H1 (cell line): Measurements from ENCODE around the gene PRKAA1. TPM values are rescaled to one million over a fixed set of nuclear protein-coding genes. Genes with fewer than 3 reads are reported as not detected.

ENCODE experiments used
- CTCF ChIA-PET: fragments of 300-600 bp; sonication (Branson Sonifier 250); formaldehyde crosslinking; loops from one replicate; lab custom pipeline; 2021; ENCODE audit not compliant: partially characterized antibody; lab: Charles Lee
- POLR2A ChIA-PET: fragments of 300-600 bp; sonication (Branson Sonifier 250); formaldehyde crosslinking; loops from one replicate; lab custom pipeline; 2021; ENCODE audit warnings: inconsistent platforms; ENCODE audit not compliant: partially characterized antibody; lab: Charles Lee
- DNase-seq, 2 experiments: peaks; one replicate each; pipeline versions ENCODE4 v3.0.0 to v3.0.0-alpha.2; 2010 to 2022; ENCODE audit warnings: low spot score in 2 of 2, low read depth in 1 of 2, mixed read lengths in 1 of 2
- FAIRE-seq: peaks from 2 replicates; lab custom pipeline; 2011; peaks lifted over from hg19 to GRCh38; lab: Jason Lieb, UNC
- H2AFZ ChIP-seq: 2 replicates; pipeline ENCODE4 v1.8.1; 2012; ENCODE audit warnings: low read length, inconsistent platforms
- H2AK5ac ChIP-seq: 2 replicates; pipeline ENCODE4 v1.6.1; 2013; ENCODE audit warnings: low read depth, low read length
- H2BK120ac ChIP-seq: replicated peaks from 2 replicates; pipeline ENCODE3; 2013; ENCODE audit warnings: low read depth, low read length, inconsistent platforms
- H2BK12ac ChIP-seq: 2 replicates; pipeline ENCODE4 v1.6.1; 2013; ENCODE audit warnings: low read depth, low read length
- H2BK15ac ChIP-seq: 2 replicates; pipeline ENCODE4 v1.6.1; 2013; ENCODE audit warnings: low read length
- H2BK20ac ChIP-seq: 2 replicates; pipeline ENCODE4 v1.6.1; 2013; ENCODE audit warnings: low read length
- H2BK5ac ChIP-seq: 2 replicates; pipeline ENCODE4 v1.6.1; 2013; ENCODE audit warnings: low read depth, low read length
- H3K14ac ChIP-seq: 2 replicates; pipeline ENCODE4 v1.6.1; 2013; ENCODE audit warnings: inconsistent platforms; ENCODE audit not compliant: insufficient read length
- H3K18ac ChIP-seq: 2 replicates; pipeline ENCODE4 v1.6.1; 2013; ENCODE audit warnings: low read length; ENCODE audit errors: extremely low read depth
- H3K23ac ChIP-seq: 2 replicates; pipeline ENCODE4 v1.6.1; 2013; ENCODE audit warnings: inconsistent platforms; ENCODE audit not compliant: insufficient read length
- H3K23me2 ChIP-seq: 2 replicates; pipeline ENCODE4 v1.6.1; 2013; ENCODE audit warnings: low read depth, low read length
- H3K27ac ChIP-seq: 2 replicates; pipeline ENCODE4 v1.6.1; 2011; ENCODE audit warnings: low read depth, low read length, inconsistent platforms
- H3K27me3 ChIP-seq, 4 experiments: replicated peaks in 1 of 4; 1 replicate in 1 of 4; 2 replicates in 3 of 4; pipeline versions ENCODE4 v1.6.1 to v1.8.1; 2011 to 2013; ENCODE audit warnings: low read length in 3 of 4, mild to moderate bottlenecking in 3 of 4, inconsistent platforms in 2 of 4, mixed read lengths in 2 of 4, moderate library complexity in 1 of 4; ENCODE audit not compliant: control insufficient read depth in 3 of 4, insufficient read depth in 3 of 4; ENCODE audit errors: extremely low read depth in 1 of 4
- H3K36me3 ChIP-seq, 4 experiments: 2 replicates each; pipeline versions ENCODE4 v1.6.1 to v1.8.1; 2011 to 2013; ENCODE audit warnings: mild to moderate bottlenecking in 4 of 4, low read length in 3 of 4, moderate library complexity in 2 of 4, control low read depth in 1 of 4, inconsistent platforms in 1 of 4; ENCODE audit not compliant: insufficient read depth in 4 of 4, control insufficient read depth in 2 of 4
- H3K4ac ChIP-seq: replicated peaks from 2 replicates; pipeline ENCODE3; 2013; ENCODE audit warnings: low read length, low read depth, mixed read lengths, inconsistent platforms; ENCODE audit not compliant: insufficient read length
- H3K4me1 ChIP-seq, 4 experiments: replicated peaks in 1 of 4; 1 replicate in 1 of 4; 2 replicates in 3 of 4; pipeline versions ENCODE4 v1.6.1 to v1.8.1; 2011 to 2013; ENCODE audit warnings: low read length in 3 of 4, inconsistent platforms in 2 of 4, mixed read lengths in 1 of 4; ENCODE audit not compliant: insufficient read depth in 4 of 4, control insufficient read depth in 3 of 4
- H3K4me2 ChIP-seq, 2 experiments: 2 replicates each; pipeline versions ENCODE4 v1.6.1 to v1.8.1; 2011 to 2013; ENCODE audit warnings: low read depth in 2 of 2, low read length in 2 of 2, control low read depth in 1 of 2, inconsistent platforms in 1 of 2, mild to moderate bottlenecking in 1 of 2; ENCODE audit not compliant: insufficient read depth in 1 of 2
- H3K4me3 ChIP-seq, 4 experiments: fragments of 200-600, 300-600 bp in 1 of 4; sonication (generic), shearing (Covaris generic), sonication (Bioruptor Twin) in 1 of 4; 2 replicates each; pipeline versions ENCODE4 v1.5.1 to v1.8.1; 2011 to 2016; ENCODE audit warnings: low read length in 4 of 4, low read depth in 3 of 4, control low read depth in 2 of 4, inconsistent platforms in 2 of 4, mild to moderate bottlenecking in 2 of 4, mixed read lengths in 1 of 4, moderate library complexity in 1 of 4; ENCODE audit not compliant: insufficient read depth in 2 of 4; ENCODE audit errors: extremely low read depth in 1 of 4
- H3K56ac ChIP-seq: replicated peaks from 2 replicates; pipeline ENCODE3; 2013; ENCODE audit warnings: low read depth, mild to moderate bottlenecking, mixed read lengths, low read length, inconsistent platforms; ENCODE audit not compliant: insufficient read length
- H3K79me1 ChIP-seq: 2 replicates; pipeline ENCODE4 v1.6.1; 2013; ENCODE audit warnings: low read depth, low read length, control low read depth
- H3K79me2 ChIP-seq, 2 experiments: 2 replicates each; pipeline versions ENCODE4 v1.6.1 to v1.8.1; 2012 to 2013; ENCODE audit warnings: low read length in 2 of 2, mild to moderate bottlenecking in 2 of 2, inconsistent platforms in 1 of 2; ENCODE audit not compliant: insufficient read depth in 2 of 2, control insufficient read depth in 1 of 2
- H3K9ac ChIP-seq, 4 experiments: replicated peaks in 1 of 4; 1 replicate in 1 of 4; 2 replicates in 3 of 4; pipeline versions ENCODE4 v1.6.1 to v1.8.1; 2011 to 2013; ENCODE audit warnings: low read depth in 3 of 4, low read length in 3 of 4, control low read depth in 2 of 4, mild to moderate bottlenecking in 2 of 4, moderate library complexity in 2 of 4, inconsistent platforms in 1 of 4; ENCODE audit errors: extremely low read depth in 1 of 4
- H3K9me3 ChIP-seq, 2 experiments: 2 replicates each; pipeline versions ENCODE4 v1.6.1 to v1.8.1; 2012 to 2013; ENCODE audit warnings: mild to moderate bottlenecking in 2 of 2, moderate library complexity in 2 of 2, control low read depth in 1 of 2, inconsistent platforms in 1 of 2, low read depth in 1 of 2, low read length in 1 of 2, mixed read lengths in 1 of 2; ENCODE audit not compliant: insufficient read depth in 2 of 2
- H4K20me1 ChIP-seq, 2 experiments: replicated peaks in 1 of 2; 2 replicates each; pipeline versions ENCODE3 to v1.8.1; 2011 to 2013; ENCODE audit warnings: inconsistent platforms in 2 of 2, low read length in 2 of 2, mild to moderate bottlenecking in 1 of 2; ENCODE audit not compliant: insufficient read depth in 2 of 2, control insufficient read depth in 1 of 2
- H4K5ac ChIP-seq: 2 replicates; pipeline ENCODE4 v1.6.1; 2013; ENCODE audit warnings: low read length, low read depth, mixed read lengths, inconsistent platforms; ENCODE audit not compliant: insufficient read length
- H4K8ac ChIP-seq: 2 replicates; pipeline ENCODE4 v1.8.0; 2013; ENCODE audit warnings: mild to moderate bottlenecking, moderate library complexity, low read length, inconsistent platforms; ENCODE audit not compliant: insufficient read depth; ENCODE audit errors: extremely low read depth
- H4K91ac ChIP-seq: replicated peaks from 2 replicates; pipeline ENCODE3; 2013; ENCODE audit warnings: low read length, mixed read lengths, inconsistent platforms; ENCODE audit not compliant: insufficient read length
- EGR1 ChIP-seq: IDR thresholded peaks from 2 replicates; pipeline ENCODE4 v1.6.1; 2011; ENCODE audit warnings: low read depth, low read length, borderline replicate concordance
- EP300 ChIP-seq, 2 experiments: IDR thresholded peaks; 1 replicate in 1 of 2; 2 replicates in 1 of 2; pipeline ENCODE4 v1.6.1; 2011 to 2012; ENCODE audit warnings: low read depth in 2 of 2, low read length in 2 of 2, mild to moderate bottlenecking in 2 of 2, borderline replicate concordance in 1 of 2, inconsistent platforms in 1 of 2, moderate library complexity in 1 of 2
- GTF2F1 ChIP-seq: IDR thresholded peaks from 2 replicates; pipeline ENCODE4 v1.6.1; 2012; ENCODE audit warnings: low read depth, low read length, improper control_type of control experiment, borderline replicate concordance
- RAD21 ChIP-seq, 2 experiments: IDR thresholded peaks in 1 of 2; conservative IDR thresholded peaks in 1 of 2; 2 replicates each; pipeline ENCODE4 v1.6.1; 2011; ENCODE audit warnings: low read depth in 2 of 2, low read length in 2 of 2, improper control_type of control experiment in 1 of 2, inconsistent platforms in 1 of 2, mild to moderate bottlenecking in 1 of 2, moderate library complexity in 1 of 2
- SIRT6 ChIP-seq: IDR thresholded peaks from one replicate; pipeline ENCODE4 v1.7.1; 2012; ENCODE audit warnings: low read length, inconsistent platforms
- SP4 ChIP-seq: IDR thresholded peaks from 2 replicates; pipeline ENCODE4 v1.6.1; 2012; ENCODE audit warnings: low read length, inconsistent platforms
- WGBS, 2 experiments: shearing (Covaris generic) in 1 of 2; methylation state at CpG; one replicate each; pipeline versions ENCODE4 v1.1.6 to v1.1.7; 2013 to 2015; ENCODE audit warnings: low lambda C conversion rate in 2 of 2, mixed read lengths in 2 of 2, inconsistent platforms in 1 of 2, low coverage in 1 of 2, missing lambda C conversion rate in 1 of 2; ENCODE audit not compliant: insufficient replicate concordance in 2 of 2, insufficient coverage in 1 of 2, insufficient read length in 1 of 2; ENCODE audit errors: extremely low coverage in 1 of 2, missing lambda C conversion rate in 1 of 2; 5-methylcytosine and 5-hydroxymethylcytosine counted together
- polyA plus RNA-seq, 7 experiments: library from polyadenylated mRNA; depleted of rRNA in 3 of 7; stranded (reverse) in 5 of 7; unstranded in 2 of 7; fragments of >200 nt in 5 of 7; fragments of 200-250 nt in 2 of 7; gene quantifications; 1 replicate in 5 of 7; 2 replicates in 1 of 7; 4 replicates in 1 of 7; pipeline versions ENCODE4 v1.2.1 to v1.2.3, GENCODE V29; 2011 to 2013; ENCODE audit warnings: missing spikeins in 2 of 7, mixed read lengths in 2 of 7
- total RNA-seq: library from RNA; stranded (reverse); fragmentation: NEBNext Ultra II Directional; extraction: Animal tissue kit (Norgen Biotek cat#: 25700); gene quantifications from 2 replicates; pipeline ENCODE4 v1.2.1, GENCODE V29; 2021

PRKAA1 gene
- total and polyA plus RNA-seq, 2 of the 8 experiments (the other 6 are each of a cell fraction or from before 2014, with no cell fraction given): 10.4 to 33.1 TPM

- no peaks in the 10 kb centered on the region for H3K27me3 ChIP-seq
- DNase-seq: no peak
- no peak overlapping the region for H4K91ac ChIP-seq
- no peak overlapping the region for H4K8ac ChIP-seq
- TF ChIP-seq EP300 (IDR thresholded peaks at IDR 0.05; ENCODE audit: borderline replicate concordance in 1 of 2, low read depth in 2 of 2, low read length in 2 of 2): no peak
- no peak for TF ChIP-seq SP4
- TF ChIP-seq EGR1: no peak
- TF ChIP-seq GTF2F1: no peak
- no peak for TF ChIP-seq RAD21 (IDR thresholded peaks at IDR 0.05 in 1 of 2, conservative IDR thresholded peaks at IDR 0.05 in 1 of 2; ENCODE audit: low read depth in 2 of 2, low read length in 2 of 2)
- TF ChIP-seq SIRT6: no peak
- H2BK15ac ChIP-seq: no peak overlapping the region
- no peak overlapping the region for H2BK120ac ChIP-seq
- H3K14ac ChIP-seq: no peak overlapping the region
- CTCF ChIA-PET: interaction anchor here (1.1 kb wide), 1 partner anchor 8 kb away, joined by 3 read pairs; no protein-coding TSS in a partner anchor
- no peak overlapping the region for H3K56ac ChIP-seq
- H3K27ac ChIP-seq: no peak overlapping the region
- peaks cover 0 to 64% of the 10 kb centered on the region in 2 experiments; a peak in 3 of 4 replicates for H3K79me2 ChIP-seq
- no peak overlapping the region for H2BK20ac ChIP-seq
- POLR2A ChIA-PET: interaction anchor here (1.1 to 1.7 kb wide), 3 partner anchors 50 to 55 kb away, joined by 3 to 11 read pairs (median 5); partner anchors contain the start of gene RPL37
- no peak overlapping the region for H3K4me2 ChIP-seq
- no peaks in the 10 kb centered on the region for H3K23me2 ChIP-seq
- no peak overlapping the region for H2AK5ac ChIP-seq
- peaks cover 3 to 7% of the 10 kb centered on the region in 2 experiments for H4K20me1 ChIP-seq
- no peak overlapping the region for H4K5ac ChIP-seq
- no peak overlapping the region for H3K4me3 ChIP-seq
- no peak for FAIRE-seq
- no peak overlapping the region for H3K9ac ChIP-seq
- no peaks in the 10 kb centered on the region for H3K4me1 ChIP-seq
- no peak overlapping the region for H2AFZ ChIP-seq
- H2BK12ac ChIP-seq: no peak overlapping the region
- H3K79me1 ChIP-seq: peaks cover 5% of the 10 kb centered on the region; the same call in 1 of the 2 replicates
- H3K23ac ChIP-seq: no peak overlapping the region
- no peaks in the 10 kb centered on the region for H3K9me3 ChIP-seq
- peaks cover 2 to 20% (median 7%) of the 10 kb centered on the region in 4 experiments; a peak in 5 of 8 replicates for H3K36me3 ChIP-seq
- no peak overlapping the region for H3K4ac ChIP-seq
- 97% methylated on average over 6 of the region's 6 CpGs; no CpG with 5 or more reads in 1 of the 2 experiments for WGBS, 2 experiments
- H3K18ac ChIP-seq: no peak overlapping the region
- no peak overlapping the region for H2BK5ac ChIP-seq
Measured at GRCh38 chr5:40779561-40779960, 18.6 kb downstream of the PRKAA1 start.
